HK-2 (cell line): ENCODE measurements around the gene PTPRA.
"Not testable (repeated sequence)": the region's sequence is repeated elsewhere in the genome, so short reads cannot be mapped to it uniquely, and the experiment has no call there.

Source experiments
- DNase-seq: peaks from one replicate; pipeline ENCODE4 v3.0.0-alpha.2; 2018; ENCODE audit not compliant: unreplicated experiment

PTPRA gene

GRCh38 chr20:3000852-3001523, 127.7 kb downstream of the PTPRA start:
- no peak for DNase-seq

- no peak for DNase-seq
These were observed 130.1 kb downstream of the PTPRA start for GRCh38 chr20:3003416-3003815.

GRCh38 chr20:3010985-3011723, 137.9 kb downstream of the PTPRA start:
- DNase-seq: no peak

- no peak for DNase-seq
These were observed 138.5 kb downstream of the PTPRA start for GRCh38 chr20:3011752-3012151.

DNA sequence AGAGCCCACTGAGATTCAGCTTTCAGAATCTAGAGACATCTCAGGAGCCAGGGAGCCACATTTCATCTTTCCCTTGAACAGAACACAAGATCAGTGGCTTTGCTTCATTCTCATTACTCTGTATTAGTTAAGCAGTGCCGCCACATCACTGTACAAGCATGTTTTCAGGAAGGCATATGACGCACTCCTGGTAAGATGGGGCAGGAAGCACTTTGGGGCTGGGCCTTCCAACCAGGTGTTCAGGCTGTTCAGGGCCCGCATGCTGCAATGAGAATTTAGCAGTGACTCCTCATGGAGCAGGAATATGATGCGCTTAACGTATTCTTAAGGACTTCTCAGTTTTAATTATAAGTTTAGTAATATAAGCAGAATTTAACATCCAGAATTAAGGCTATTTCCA, 140.5 kb downstream of the PTPRA start:
- DNase-seq: no peak

- no peak for DNase-seq
These were observed 140.9 kb downstream of the PTPRA start for GRCh38 chr20:3014179-3014578.

DNA sequence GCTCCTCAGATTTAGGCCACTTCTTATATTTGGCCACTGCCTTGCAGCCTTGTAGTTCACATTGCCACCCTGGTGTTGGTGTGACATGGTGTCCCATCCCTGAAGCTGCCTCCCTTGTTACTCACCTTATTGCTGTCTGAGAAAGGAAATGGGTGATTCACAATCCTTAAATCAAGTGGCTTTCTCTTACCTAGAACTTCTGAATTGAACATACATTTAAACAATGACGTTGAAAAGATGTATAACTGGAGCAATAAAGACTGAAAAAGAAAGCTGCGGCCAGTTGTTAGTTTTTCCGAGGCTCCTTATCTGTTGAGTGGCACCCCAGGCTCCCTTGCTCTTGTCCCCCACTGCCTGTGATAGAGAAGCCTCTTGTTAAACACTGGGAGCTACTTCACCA, 141.4 kb downstream of the PTPRA start:
- no peak for DNase-seq

- DNase-seq: not testable (repeated sequence)
These were observed 142.0 kb downstream of the PTPRA start for GRCh38 chr20:3015302-3015701.

DNA sequence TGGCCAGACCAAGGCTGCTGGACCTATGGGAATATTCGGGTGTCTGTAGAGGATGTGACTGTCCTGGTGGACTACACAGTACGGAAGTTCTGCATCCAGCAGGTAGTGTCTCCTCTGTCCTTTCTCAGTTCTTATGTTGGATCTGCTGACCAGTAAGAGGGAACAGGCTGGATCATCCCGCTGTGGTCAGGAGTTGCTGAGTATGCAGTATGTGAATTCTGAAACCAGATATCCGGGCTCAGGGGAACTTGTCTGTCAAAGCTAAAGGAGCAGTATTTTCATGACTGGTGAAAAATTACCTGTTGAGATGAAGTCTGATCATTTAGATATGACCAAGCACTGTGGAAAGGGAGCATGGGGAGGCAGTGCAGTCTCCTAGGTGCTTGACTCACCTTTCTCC, 148.0 kb downstream of the PTPRA start:
- no peak for DNase-seq

- no peak for DNase-seq
These were observed 148.5 kb downstream of the PTPRA start for GRCh38 chr20:3021777-3022176.

- DNase-seq: not testable (repeated sequence)
These were observed 149.5 kb downstream of the PTPRA start for GRCh38 chr20:3022559-3023490.

DNA sequence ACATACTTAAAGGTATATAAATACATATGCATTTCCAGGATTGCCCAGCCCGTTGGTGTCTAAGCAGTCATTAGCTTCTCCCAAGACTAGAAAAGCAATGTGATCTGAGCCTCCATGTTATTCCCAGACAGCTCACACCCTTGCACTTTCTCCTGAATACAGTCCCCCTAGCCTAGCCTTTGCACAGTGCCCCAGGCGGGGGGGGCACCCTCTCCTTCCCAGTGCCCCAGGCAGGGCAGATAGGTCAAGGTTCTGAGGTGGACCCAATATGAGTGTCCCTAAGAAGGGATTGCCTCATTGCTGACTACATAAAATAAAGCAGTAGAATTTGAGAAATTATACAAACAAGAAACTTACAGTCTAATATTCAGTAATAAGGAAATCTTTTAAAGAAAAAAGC, 154.7 kb downstream of the PTPRA start:
- no peak for DNase-seq

DNA sequence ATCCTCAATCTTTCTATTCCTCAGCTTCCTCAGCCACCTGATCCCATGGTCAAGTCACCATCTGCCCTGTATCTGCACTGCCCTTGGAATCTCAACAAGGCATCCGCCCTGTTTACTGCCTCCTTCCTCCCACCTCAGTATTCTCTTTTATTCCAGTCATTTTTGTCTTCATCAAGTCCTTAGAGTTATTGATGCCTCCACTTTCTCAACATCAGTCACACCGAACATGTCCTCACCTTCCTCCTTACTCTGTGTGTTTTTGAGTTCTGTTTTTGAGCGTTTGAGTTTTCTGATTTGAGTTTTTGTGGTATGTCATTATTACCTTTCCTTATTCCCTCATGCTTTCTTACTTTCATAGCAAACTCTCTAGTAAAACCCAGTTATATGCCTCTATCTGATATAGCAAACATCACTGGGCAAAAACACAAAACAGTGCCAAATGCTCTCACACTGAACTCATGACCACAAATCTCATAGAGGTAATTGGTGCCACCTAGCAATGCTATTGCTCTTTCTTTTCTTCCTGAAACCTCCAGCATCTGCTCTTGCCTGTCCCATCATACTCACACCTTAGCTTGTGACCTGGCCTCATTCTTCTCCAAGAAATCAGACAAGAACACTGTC, 158.4 kb downstream of the PTPRA start:
- no peak for DNase-seq

DNA sequence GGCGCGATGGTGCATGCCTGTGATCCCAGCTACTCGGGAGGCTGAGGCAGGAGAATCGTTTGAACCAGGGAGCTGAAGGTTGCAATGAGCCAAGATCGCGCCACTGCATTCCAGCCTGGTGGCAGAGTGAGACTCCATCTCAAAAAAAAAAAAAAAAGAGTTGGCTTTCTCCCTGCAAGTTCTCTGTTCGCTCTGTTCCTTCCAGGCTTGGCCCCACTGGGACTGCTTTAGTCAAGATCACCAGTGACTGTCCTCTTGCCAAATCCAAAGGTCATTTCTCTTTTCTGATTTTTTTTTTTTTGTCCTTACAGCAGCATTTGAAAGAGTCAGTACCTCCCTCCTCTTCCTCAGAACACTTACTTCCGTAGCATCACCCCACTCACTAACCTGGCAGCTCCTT, 159.3 kb downstream of the PTPRA start:
- no peak for DNase-seq

DNA sequence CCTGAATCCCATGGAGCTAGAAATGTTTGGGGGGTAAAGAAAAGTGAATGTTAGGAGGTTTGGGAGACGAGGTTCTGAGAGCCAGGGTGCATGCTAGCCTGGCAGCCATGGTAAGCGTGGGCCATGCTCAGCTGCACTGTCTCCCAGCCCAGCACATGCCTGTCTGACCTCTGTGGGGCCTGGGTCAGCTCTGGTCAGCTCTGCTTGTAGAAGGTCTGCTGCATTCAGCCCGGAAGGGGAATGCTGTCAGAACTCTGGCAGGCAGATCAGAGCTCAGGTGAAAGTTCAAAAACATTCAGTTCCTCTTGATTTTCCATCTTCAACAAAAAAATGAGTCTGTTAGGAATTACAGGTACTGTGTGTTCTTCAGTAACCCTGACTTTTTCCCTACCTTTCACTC, 164.4 kb downstream of the PTPRA start:
- no peak for DNase-seq

DNA sequence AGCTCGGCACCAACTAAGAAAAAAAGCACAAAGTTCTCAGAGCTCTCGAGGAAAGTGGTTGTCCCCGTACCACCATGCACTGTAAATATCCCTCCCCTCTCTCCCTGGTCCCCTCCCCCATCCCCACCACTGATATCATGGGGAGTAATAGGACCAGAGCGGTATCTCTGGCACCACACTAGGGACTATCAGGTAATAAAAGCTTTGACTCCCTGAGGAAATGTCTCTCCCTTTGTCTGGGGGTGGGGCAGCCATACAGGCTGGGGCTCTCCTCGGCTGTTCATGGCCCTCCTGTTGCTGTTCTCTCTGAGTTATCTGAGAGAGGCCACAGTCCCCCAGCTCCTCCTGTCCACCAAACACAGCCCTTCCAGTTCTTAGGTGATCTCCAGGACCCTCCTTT, 165.2 kb downstream of the PTPRA start:
- DNase-seq: no peak

DNA sequence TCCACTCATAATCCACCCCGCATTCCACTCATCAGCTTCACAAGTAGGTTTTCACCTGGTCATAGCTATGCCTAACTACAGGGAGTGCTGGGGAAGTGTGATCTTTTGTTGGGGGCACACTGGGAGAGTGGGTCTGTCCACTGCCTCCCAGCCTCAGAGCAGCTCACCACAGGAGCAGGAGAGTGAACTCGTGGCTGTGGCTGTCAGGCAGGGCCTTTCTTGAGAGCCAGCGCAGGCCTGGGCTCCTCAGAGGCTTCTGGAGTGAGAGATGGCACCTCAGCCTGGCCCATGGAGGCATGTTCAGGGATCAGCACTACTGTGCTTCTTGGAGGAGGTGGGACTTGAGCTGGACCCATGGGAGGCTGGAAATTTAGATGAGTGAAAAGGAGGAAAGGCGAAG, 166.1 kb downstream of the PTPRA start:
- DNase-seq: no peak

GRCh38 chr20:3040086-3040485, 166.8 kb downstream of the PTPRA start:
- no peak for DNase-seq

DNA sequence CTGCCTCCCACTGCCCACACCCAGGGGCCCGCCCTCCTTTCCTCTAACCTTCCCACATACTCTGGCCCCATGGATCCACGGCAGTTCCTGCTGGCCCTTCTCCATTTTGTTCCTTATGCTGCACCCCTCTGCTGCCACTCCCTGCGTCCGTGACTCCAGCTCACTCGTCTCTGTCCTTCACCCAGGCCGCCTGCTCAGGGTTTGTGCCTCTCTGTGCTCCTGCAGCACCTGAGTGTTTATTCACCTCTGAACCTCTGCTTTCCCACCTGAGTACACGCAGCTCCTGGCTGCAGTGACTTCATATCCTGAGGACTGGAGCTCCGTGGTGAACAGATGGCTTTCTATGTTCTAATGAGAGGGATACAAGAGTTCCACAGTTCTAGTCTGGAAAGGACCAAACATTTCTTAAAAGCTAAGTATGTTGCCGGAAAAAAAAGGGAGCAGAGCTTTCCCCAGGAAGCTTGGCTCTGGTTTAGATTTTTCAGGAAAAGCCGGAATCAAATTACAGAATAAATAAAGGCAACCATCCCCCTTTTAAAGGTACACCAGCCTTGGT, 168.7 kb downstream of the PTPRA start:
- DNase-seq: no peak

DNA sequence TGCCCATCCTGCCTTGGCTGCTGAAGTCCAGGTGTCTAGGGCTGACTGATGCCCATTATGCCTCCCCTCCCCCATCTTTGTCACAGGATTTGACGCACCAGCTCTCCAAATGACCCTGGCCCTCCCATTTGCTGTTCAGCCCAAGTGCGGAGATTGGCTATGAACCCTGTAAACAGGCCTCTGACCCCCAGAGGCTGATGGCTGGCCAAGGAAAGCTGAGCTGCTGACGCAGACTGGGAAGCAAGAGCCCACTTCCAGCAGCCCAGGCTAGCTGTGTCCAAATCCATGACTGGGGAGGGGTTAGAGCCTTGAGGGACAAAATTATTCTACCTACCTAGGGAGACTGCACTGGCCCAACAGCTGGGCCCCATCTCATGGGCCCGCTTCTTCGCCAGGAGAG, 169.3 kb downstream of the PTPRA start:
- no peak for DNase-seq

DNA sequence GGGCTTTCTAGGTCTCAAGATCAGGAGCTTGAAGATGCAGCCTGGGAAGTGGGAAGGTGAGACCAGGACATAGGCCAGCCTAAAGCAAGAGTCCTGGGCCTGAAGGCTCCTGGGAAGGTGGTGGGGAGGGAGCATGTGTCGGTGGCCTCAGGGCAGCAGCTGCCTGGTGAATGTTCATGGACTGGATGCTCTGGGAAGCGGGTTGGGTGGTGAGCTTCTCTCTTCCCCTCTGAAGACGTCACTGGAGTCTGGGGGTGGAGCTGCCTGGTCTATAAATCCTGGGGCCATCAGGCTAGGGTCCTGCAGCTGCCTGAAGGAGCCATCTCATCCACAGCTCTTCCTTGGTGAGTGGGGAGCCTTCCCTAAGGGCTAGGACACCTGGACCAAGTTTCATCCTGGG, 170.0 kb downstream of the PTPRA start, which contains the start of gene GNRH2:
Gene GNRH2 (plus strand): TSS at position 301 of the 400 bp plus-strand sequence. CDS start 793 bp downstream, outside the sequence.
- DNase-seq: no peak
